ENCODE measurements around the gene HNRNPL. TPM values are rescaled to one million over a fixed set of nuclear protein-coding genes. Genes with fewer than 3 reads are reported as not detected.
A peak's percentile ranks its signal among the peaks of the same experiment; 100 is the strongest.

The HNRNPL gene
- total and polyA plus RNA-seq, 9 of the 15 experiments (the other 6 are each of a cell fraction or from before 2014, with no cell fraction given) = 39.5 to 610 (median 299) TPM

DNA sequence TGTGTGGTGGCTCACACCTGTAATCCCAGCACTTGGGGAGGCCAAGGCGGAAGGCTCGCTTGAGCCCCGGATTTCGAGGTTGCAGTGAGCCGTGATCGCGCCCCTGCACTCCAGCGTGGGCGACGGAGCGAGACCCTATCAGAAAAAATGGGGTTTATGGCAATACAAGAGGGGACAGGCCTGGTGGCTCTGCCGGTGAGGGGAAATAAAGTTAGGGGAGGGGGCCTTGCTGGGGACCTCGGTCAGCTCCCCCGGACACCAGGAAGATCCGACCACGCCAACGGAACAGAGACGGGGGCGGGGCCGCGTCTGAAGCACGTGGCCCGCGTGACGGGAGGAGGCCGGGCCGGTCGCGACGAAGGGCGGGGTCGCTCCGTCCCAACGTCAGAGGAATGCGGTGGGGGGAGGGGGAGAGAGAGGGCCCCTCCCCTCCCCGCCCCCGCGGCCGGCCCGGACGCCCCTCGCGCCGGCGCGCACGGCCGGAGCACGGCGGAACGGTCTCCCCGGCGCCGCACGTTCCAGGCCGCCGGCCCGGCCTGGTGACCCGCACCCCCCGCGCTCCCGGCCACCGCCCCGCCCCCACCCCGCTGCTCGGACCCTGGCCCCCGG lies 1.9 kb upstream of the HNRNPL start (continued):
- TF ChIP-seq NRF1 (conservative IDR thresholded peaks at IDR 0.05 in 1 of 2, IDR thresholded peaks at IDR 0.05 in 1 of 2) = peak; percentile 13 to 19; a peak in 2 of 4 replicates
- TF ChIP-seq, protein P1, sequence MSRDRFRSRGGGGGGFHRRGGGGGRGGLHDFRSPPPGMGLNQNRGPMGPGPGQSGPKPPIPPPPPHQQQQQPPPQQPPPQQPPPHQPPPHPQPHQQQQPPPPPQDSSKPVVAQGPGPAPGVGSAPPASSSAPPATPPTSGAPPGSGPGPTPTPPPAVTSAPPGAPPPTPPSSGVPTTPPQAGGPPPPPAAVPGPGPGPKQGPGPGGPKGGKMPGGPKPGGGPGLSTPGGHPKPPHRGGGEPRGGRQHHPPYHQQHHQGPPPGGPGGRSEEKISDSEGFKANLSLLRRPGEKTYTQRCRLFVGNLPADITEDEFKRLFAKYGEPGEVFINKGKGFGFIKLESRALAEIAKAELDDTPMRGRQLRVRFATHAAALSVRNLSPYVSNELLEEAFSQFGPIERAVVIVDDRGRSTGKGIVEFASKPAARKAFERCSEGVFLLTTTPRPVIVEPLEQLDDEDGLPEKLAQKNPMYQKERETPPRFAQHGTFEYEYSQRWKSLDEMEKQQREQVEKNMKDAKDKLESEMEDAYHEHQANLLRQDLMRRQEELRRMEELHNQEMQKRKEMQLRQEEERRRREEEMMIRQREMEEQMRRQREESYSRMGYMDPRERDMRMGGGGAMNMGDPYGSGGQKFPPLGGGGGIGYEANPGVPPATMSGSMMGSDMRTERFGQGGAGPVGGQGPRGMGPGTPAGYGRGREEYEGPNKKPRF (IDR thresholded peaks at IDR 0.05; ENCODE audit: low read depth, low read length) = no peak
- TF ChIP-seq ESRRA (IDR thresholded peaks at IDR 0.05; ENCODE audit: borderline replicate concordance, low read depth) = peak; percentile 50
- no peak for TF ChIP-seq ZNF212 (CRISPR knock-in tag; IDR thresholded peaks at IDR 0.05)
- peak; percentile 72; the same call in 1 of the 2 replicates for TF ChIP-seq RNF2 (IDR thresholded peaks at IDR 0.05)
- peak; percentile 38 for TF ChIP-seq PHF20 (IDR thresholded peaks at IDR 0.05; ENCODE audit: partially characterized antibody)
- TF ChIP-seq SIX5 (IDR thresholded peaks at IDR 0.05; ENCODE audit: borderline replicate concordance in 1 of 2, insufficient read depth in 1 of 2, low read depth in 1 of 2, low read length in 2 of 2) = no peak
- no peak for TF ChIP-seq ID3 (CRISPR knock-in tag; IDR thresholded peaks at IDR 0.05)
- TF ChIP-seq ID3 (tag; IDR thresholded peaks at IDR 0.05) = no peak
- TF ChIP-seq, protein P2, sequence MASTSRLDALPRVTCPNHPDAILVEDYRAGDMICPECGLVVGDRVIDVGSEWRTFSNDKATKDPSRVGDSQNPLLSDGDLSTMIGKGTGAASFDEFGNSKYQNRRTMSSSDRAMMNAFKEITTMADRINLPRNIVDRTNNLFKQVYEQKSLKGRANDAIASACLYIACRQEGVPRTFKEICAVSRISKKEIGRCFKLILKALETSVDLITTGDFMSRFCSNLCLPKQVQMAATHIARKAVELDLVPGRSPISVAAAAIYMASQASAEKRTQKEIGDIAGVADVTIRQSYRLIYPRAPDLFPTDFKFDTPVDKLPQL (IDR thresholded peaks at IDR 0.05; ENCODE audit: extremely low read depth, insufficient read length) = no peak
- TF ChIP-seq, protein P3, sequence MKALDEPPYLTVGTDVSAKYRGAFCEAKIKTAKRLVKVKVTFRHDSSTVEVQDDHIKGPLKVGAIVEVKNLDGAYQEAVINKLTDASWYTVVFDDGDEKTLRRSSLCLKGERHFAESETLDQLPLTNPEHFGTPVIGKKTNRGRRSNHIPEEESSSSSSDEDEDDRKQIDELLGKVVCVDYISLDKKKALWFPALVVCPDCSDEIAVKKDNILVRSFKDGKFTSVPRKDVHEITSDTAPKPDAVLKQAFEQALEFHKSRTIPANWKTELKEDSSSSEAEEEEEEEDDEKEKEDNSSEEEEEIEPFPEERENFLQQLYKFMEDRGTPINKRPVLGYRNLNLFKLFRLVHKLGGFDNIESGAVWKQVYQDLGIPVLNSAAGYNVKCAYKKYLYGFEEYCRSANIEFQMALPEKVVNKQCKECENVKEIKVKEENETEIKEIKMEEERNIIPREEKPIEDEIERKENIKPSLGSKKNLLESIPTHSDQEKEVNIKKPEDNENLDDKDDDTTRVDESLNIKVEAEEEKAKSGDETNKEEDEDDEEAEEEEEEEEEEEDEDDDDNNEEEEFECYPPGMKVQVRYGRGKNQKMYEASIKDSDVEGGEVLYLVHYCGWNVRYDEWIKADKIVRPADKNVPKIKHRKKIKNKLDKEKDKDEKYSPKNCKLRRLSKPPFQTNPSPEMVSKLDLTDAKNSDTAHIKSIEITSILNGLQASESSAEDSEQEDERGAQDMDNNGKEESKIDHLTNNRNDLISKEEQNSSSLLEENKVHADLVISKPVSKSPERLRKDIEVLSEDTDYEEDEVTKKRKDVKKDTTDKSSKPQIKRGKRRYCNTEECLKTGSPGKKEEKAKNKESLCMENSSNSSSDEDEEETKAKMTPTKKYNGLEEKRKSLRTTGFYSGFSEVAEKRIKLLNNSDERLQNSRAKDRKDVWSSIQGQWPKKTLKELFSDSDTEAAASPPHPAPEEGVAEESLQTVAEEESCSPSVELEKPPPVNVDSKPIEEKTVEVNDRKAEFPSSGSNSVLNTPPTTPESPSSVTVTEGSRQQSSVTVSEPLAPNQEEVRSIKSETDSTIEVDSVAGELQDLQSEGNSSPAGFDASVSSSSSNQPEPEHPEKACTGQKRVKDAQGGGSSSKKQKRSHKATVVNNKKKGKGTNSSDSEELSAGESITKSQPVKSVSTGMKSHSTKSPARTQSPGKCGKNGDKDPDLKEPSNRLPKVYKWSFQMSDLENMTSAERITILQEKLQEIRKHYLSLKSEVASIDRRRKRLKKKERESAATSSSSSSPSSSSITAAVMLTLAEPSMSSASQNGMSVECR (CRISPR knock-in tag; IDR thresholded peaks at IDR 0.05) = peak; percentile 65; the same call in 1 of the 2 replicates
- TF ChIP-seq ZNF23 (CRISPR knock-in tag; IDR thresholded peaks at IDR 0.05) = no peak
- TF ChIP-seq RFX1 (IDR thresholded peaks at IDR 0.05) = no peak
- no peak for TF ChIP-seq THRA (IDR thresholded peaks at IDR 0.05)
- no peak; the same call in 1 of the 2 replicates for TF ChIP-seq LEF1 (IDR thresholded peaks at IDR 0.05)
- TF ChIP-seq, protein P4, sequence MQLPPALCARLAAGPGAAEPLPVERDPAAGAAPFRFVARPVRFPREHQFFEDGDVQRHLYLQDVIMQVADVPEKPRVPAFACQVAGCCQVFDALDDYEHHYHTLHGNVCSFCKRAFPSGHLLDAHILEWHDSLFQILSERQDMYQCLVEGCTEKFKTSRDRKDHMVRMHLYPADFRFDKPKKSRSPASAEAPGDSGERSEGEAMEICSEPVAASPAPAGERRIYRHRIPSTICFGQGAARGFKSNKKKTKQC (CRISPR knock-in tag; IDR thresholded peaks at IDR 0.05) = 0 out of 2 replicates have a peak, but pooled peaks have one; percentile 46
